COLO668 (cell line): ENCODE data around the gene PCP4L1.
A peak's percentile ranks its signal among the peaks of the same experiment; 100 is the strongest.

Experiments
- DNase-seq: peaks from one replicate; lab custom pipeline; 2025; ENCODE audit not compliant: unreplicated experiment; lab: John Stamatoyannopoulos, UW

PCP4L1 gene

DNA sequence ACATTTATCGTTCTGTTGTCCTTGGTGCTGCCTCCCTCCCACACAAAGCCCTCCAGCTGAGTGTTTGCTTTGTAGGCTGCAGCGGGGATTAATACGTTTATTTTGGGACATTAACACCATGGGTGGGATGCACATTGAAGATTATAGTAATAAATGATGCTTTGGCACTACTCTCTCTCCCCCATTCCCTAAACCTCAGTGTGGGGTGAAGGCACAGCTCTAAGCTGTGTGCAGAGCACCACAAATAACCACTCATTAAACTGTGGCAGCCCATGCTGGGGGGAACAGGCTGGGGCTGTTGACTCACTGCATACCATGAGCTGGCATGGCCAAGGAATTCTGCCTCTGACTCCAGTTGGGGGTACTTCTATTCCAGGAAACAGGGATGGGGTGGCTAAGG, 7.7 kb downstream of the PCP4L1 start:
- DNase-seq = no peak

DNA sequence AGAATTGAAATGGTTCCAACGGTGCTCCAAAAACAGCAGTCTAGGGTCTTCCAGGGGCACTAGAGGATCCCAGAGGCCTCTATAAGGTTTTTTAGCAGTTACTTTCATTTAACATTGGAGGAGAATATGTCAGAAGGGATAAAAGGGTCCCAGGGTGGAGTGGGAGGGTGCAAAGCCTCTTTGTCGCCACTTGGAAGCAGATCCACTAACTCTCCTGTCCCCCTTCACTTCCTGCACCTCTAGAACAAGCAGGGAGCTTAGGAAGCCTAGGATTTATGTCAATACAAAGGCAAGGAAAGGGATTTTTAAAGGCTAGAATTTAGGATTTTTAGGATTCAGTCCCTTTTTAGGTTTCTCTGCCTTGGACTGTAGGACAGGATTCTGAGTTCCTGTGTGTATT, 8.3 kb downstream of the PCP4L1 start:
- DNase-seq = no peak

- DNase-seq = no peak
Measured at GRCh38 chr1:161267321-161267720, 8.8 kb downstream of the PCP4L1 start.

DNA sequence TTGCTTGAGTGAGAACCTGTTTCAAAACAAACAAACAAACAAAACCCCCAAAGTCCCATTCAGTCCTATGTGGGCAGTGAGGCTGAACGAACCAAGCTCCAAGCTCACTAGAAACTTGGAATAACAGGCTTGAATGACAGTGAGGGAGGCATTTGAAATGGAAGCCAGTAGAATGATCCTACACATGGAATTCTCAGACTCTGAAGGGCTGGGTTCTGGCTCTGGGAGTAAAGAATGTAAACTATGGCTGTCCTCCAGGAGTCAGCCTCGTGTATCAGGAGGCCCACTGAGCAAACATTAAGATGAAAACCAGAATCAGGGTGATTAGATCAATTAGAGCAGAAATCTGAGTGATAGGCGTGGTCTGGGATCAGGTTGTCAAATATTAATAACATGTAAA, 14.9 kb downstream of the PCP4L1 start:
- DNase-seq = no peak

- no peak for DNase-seq
Measured at GRCh38 chr1:161274874-161275273, 16.3 kb downstream of the PCP4L1 start.

DNA sequence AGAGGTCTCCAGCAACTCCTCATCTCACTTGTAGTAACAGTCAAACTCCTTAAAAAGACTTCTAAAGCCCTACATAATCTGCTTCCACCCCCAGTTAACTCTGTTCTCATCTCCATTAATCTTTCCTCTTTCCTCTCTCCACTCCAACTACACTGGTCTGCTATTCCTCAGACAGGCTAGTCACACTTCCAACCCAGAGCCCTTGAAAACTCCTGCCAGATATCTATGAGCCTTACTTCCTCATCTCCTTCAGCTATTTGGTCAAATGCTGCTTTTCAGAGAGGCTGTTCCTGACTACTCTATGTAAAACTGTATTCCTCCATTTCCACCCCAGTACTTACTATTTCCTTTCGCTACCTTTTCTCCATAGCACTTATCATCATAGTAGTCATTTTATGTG, 24.4 kb downstream of the PCP4L1 start:
- no peak for DNase-seq

DNA sequence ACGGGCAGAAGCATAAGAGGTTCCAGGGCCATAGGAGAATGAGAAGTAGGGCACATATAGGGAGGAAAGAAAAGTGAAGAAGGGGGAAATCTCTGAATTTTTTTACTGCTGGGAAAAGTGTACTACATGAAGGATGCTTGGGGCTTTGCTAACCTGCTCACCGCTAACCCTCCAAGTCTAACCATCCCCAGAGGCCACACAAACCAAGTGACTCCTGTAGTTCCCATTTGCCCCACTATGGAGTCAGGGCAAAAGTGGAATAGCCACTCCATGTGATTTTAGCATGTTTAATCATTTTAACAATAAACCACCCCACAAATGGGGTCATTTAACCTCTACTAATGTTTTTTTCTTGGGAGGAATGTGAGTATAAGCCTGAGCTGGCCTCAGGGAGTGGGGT, 26.6 kb downstream of the PCP4L1 start:
- DNase-seq = no peak

GRCh38 chr1:161285521-161285920, 27.0 kb downstream of the PCP4L1 start:
- no peak for DNase-seq

- DNase-seq = no peak
Measured at GRCh38 chr1:161287482-161288054, 29.0 kb downstream of the PCP4L1 start.

DNA sequence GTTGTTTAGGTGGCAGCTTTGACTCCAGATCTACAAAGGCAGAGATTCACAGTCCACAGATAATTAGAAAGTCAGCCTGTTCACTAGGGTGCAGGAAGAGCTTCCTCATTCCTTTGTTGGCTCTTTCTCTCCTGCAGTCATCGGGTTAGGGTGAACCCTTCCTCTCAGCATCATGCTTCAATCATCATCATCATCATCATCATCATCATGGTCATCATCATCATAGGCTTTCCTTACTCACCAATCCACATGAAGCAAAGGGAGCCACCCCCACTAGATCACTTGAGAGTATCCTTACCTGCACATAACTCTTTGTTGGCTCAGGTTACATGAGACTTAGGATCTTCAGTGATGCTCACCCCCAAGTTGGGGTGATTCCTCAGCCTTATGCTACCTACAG, 32.2 kb downstream of the PCP4L1 start:
- DNase-seq = no peak

- DNase-seq = no peak
Measured at GRCh38 chr1:161297415-161297814, 38.9 kb downstream of the PCP4L1 start.

DNA sequence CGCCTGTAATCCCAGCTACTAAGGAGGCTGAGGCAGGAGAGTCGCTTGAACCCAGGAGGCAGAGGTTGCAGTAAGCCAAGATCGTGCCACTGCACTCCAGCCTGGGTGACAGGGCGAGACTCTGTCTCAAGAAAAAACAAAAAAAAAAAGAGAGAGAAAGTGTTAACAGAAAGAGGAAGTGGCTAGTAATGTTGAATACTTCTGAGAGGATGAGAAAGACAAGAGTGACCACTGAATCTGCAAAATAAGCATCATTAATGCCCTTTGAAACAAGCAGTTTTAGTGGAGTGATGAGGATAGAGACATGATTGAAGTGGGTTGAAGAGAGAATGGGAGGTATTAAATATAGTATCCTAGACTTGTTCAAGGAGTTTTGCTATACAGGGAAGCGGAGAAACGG, 39.6 kb downstream of the PCP4L1 start:
- no peak for DNase-seq

- DNase-seq = no peak
Measured at GRCh38 chr1:161299347-161299746, 40.8 kb downstream of the PCP4L1 start.

DNA sequence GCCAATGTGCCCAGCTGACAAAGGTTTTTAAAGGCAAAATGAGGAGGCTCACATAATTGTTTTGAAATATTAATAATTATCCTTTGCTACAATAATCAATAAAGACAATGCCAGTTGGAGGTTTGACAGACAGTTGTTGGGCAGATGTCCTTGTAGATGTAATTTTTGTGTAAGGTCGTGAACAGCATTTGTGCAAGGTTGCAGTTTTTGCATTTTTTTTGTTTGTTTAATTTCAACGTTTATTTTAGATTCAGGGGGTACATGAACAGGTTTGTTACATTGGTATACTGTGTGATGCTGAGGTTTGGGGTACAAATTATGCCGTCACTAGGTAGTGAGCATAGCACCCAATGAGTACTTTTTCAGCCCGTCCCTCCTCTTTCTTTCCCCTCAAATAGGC, 41.9 kb downstream of the PCP4L1 start:
- DNase-seq = no peak

GRCh38 chr1:161304927-161305866, 46.7 kb downstream of the PCP4L1 start:
- no peak for DNase-seq

GRCh38 chr1:161305867-161306519, 47.4 kb downstream of the PCP4L1 start:
- peak; percentile 75 for DNase-seq

DNA sequence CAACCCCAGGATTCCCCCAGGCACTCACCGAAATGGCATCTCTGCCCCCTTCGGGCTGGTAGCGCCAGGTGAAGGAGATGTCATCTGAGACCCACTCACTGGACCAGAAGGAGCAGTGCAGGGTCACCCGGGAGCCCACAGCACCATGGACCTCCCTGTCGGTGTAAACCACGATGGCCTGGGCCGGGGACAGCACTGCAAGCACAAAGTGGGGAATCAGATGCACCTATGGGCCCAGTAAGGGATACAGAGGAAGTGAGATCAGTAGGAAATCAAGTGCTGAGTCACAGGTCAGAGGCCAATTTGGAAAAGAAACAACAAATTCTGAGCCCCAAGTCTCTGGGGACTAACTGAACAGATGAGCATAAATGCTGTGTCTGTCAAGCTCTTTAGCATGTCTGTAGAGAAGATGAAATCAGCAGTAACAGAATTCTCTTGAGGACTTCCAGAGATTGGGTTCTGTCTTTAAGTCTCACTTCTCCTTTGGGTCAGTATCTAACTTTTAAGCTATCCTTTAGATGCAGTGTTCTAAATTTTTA, 48.8 kb downstream of the PCP4L1 start:
- DNase-seq = no peak

- no peak for DNase-seq
Measured at GRCh38 chr1:161307892-161308638, 49.5 kb downstream of the PCP4L1 start.

- DNase-seq = no peak
Measured at GRCh38 chr1:161309868-161310267, 51.3 kb downstream of the PCP4L1 start, which contains the start of gene MPZ. MPZ (minus strand) TSS chr1:161309968; CDS start chr1:161309905, 63 bp downstream.

- no peak for DNase-seq
Measured at GRCh38 chr1:161311595-161312181, 53.1 kb downstream of the PCP4L1 start.
